Measurements from ENCODE around the gene GNG14.
"Not testable (repeated sequence)": the region's sequence is repeated elsewhere in the genome, so short reads cannot be mapped to it uniquely, and the experiment has no call there.

Gene GNG14

GRCh38 chr19:12708641-12709040 is 20.8 kb downstream of the GNG14 start:
- DNase-seq (ENCODE audit: extremely low spot score): no peak
- TF ChIP-seq LEF1 (IDR thresholded peaks at IDR 0.05; ENCODE audit: borderline replicate concordance): no peak
- TF ChIP-seq HDGF (IDR thresholded peaks at IDR 0.05; ENCODE audit: borderline replicate concordance): no peak
- no peak for TF ChIP-seq SUZ12 (IDR thresholded peaks at IDR 0.05)
- no peak for TF ChIP-seq ZNF384 (IDR thresholded peaks at IDR 0.05)
- no peak for TF ChIP-seq FOXK2 (IDR thresholded peaks at IDR 0.05)
- TF ChIP-seq BHLHE40 (IDR thresholded peaks at IDR 0.05; ENCODE audit: borderline replicate concordance): no peak
- no peak for TF ChIP-seq ELF4 (IDR thresholded peaks at IDR 0.05)
- no peak for TF ChIP-seq SP1 (IDR thresholded peaks at IDR 0.05)
- no peak for TF ChIP-seq L3MBTL2 (conservative IDR thresholded peaks at IDR 0.05)
- no peak for TF ChIP-seq ARNT (IDR thresholded peaks at IDR 0.05)
- TF ChIP-seq PKNOX1 (IDR thresholded peaks at IDR 0.05): no peak
- no peak for TF ChIP-seq FOXA1 (IDR thresholded peaks at IDR 0.05)
- TF ChIP-seq TARDBP (IDR thresholded peaks at IDR 0.05): no peak
- TF ChIP-seq NFRKB (IDR thresholded peaks at IDR 0.05): no peak
- TF ChIP-seq CTBP1 (IDR thresholded peaks at IDR 0.05; ENCODE audit: borderline replicate concordance): no peak
- TF ChIP-seq FOXM1 (IDR thresholded peaks at IDR 0.05; ENCODE audit: borderline replicate concordance): no peak
- POLR2A ChIA-PET: interaction anchor here (1.3 kb wide), 1 partner anchor 25 kb away, joined by 3 read pairs; the partner anchor contains the start of gene TRIR
- CTCF ChIA-PET: no interaction called here

- no peak for DNase-seq (ENCODE audit: extremely low spot score)
- ChIA-PET CTCF (no interaction called here), POLR2A (no interaction called here)
- TF ChIP-seq HDGF (IDR thresholded peaks at IDR 0.05; ENCODE audit: borderline replicate concordance): no peak
- no peak for TF ChIP-seq L3MBTL2 (conservative IDR thresholded peaks at IDR 0.05)
- no peak for TF ChIP-seq SP1 (IDR thresholded peaks at IDR 0.05)
Observed at GRCh38 chr19:12711187-12711586, 23.4 kb downstream of the GNG14 start.

- DNase-seq (ENCODE audit: extremely low spot score); CTCF ChIA-PET: not testable (repeated sequence)
- POLR2A ChIA-PET: interaction anchor here (1.0 to 1.4 kb wide), 2 partner anchors 12 to 24 kb away, joined by 3 to 5 read pairs; partner anchors contain the start of gene TNPO2
Observed at GRCh38 chr19:12712077-12712476, 24.3 kb downstream of the GNG14 start.

- CTCF ChIA-PET; DNase-seq (ENCODE audit: extremely low spot score): not testable (repeated sequence)
- POLR2A ChIA-PET: interaction anchor here (0.8 to 1.5 kb wide), 4 partner anchors 8 to 23 kb away, joined by 3 to 7 read pairs (median 4); partner anchors contain the start of gene TNPO2
Observed at GRCh38 chr19:12713304-12713703, 25.5 kb downstream of the GNG14 start.

- ChIA-PET CTCF (no interaction called here), POLR2A (no interaction called here)
- DNase-seq (ENCODE audit: extremely low spot score): no peak
- TF ChIP-seq SP1 (IDR thresholded peaks at IDR 0.05) (no peak), LEF1 (IDR thresholded peaks at IDR 0.05; ENCODE audit: borderline replicate concordance) (no peak), L3MBTL2 (conservative IDR thresholded peaks at IDR 0.05) (no peak), SUZ12 (IDR thresholded peaks at IDR 0.05) (no peak), ELF4 (IDR thresholded peaks at IDR 0.05) (no peak), FOXM1 (IDR thresholded peaks at IDR 0.05; ENCODE audit: borderline replicate concordance) (no peak), FOXA1 (IDR thresholded peaks at IDR 0.05) (no peak), CTBP1 (IDR thresholded peaks at IDR 0.05; ENCODE audit: borderline replicate concordance) (no peak), ARNT (IDR thresholded peaks at IDR 0.05) (no peak), TARDBP (IDR thresholded peaks at IDR 0.05) (no peak)
Observed at GRCh38 chr19:12715102-12715501, 27.3 kb downstream of the GNG14 start.

- DNase-seq (ENCODE audit: extremely low spot score): no peak
- POLR2A ChIA-PET: interaction anchor here (0.8 kb wide), 1 partner anchor 18 kb away, joined by 3 read pairs; no protein-coding TSS in a partner anchor
- CTCF ChIA-PET: no interaction called here
- no peak for TF ChIP-seq PKNOX1 (IDR thresholded peaks at IDR 0.05)
- TF ChIP-seq ELF4 (IDR thresholded peaks at IDR 0.05): no peak
- no peak for TF ChIP-seq FOXM1 (IDR thresholded peaks at IDR 0.05; ENCODE audit: borderline replicate concordance)
- no peak for TF ChIP-seq LEF1 (IDR thresholded peaks at IDR 0.05; ENCODE audit: borderline replicate concordance)
- TF ChIP-seq HDGF (IDR thresholded peaks at IDR 0.05; ENCODE audit: borderline replicate concordance): no peak
- TF ChIP-seq L3MBTL2 (conservative IDR thresholded peaks at IDR 0.05): no peak
- TF ChIP-seq TARDBP (IDR thresholded peaks at IDR 0.05): no peak
- no peak for TF ChIP-seq CTBP1 (IDR thresholded peaks at IDR 0.05; ENCODE audit: borderline replicate concordance)
- TF ChIP-seq BHLHE40 (IDR thresholded peaks at IDR 0.05; ENCODE audit: borderline replicate concordance): no peak
- TF ChIP-seq ZNF384 (IDR thresholded peaks at IDR 0.05): no peak
- TF ChIP-seq SP1 (IDR thresholded peaks at IDR 0.05): no peak
- no peak for TF ChIP-seq NFRKB (IDR thresholded peaks at IDR 0.05)
- TF ChIP-seq ARNT (IDR thresholded peaks at IDR 0.05): no peak
- no peak for TF ChIP-seq FOXK2 (IDR thresholded peaks at IDR 0.05)
- TF ChIP-seq SUZ12 (IDR thresholded peaks at IDR 0.05): no peak
Observed at GRCh38 chr19:12715929-12716328, 28.1 kb downstream of the GNG14 start.

GRCh38 chr19:12720296-12720695 is 32.5 kb downstream of the GNG14 start:
- DNase-seq (ENCODE audit: extremely low spot score): no peak
- CTCF ChIA-PET: no interaction called here
- no peak for TF ChIP-seq NFRKB (IDR thresholded peaks at IDR 0.05)
- POLR2A ChIA-PET: interaction anchor here (1.0 to 6.2 kb wide), 3 partner anchors 15 to 17 kb away, joined by 3 to 133 read pairs (median 3); partner anchors contain the start of genes GET3 and TRIR

Measured in HEK293T (cell line).